ENCODE results near the gene WHRN.

Gene WHRN

GRCh38 chr9:114421147-114421546 is 84.1 kb downstream of the WHRN start:
- DNase-seq (ENCODE audit: low spot score in 2 of 2) (no peak), ATAC-seq (no peak)
- Mint-ChIP-seq H3K4me3 (no peak overlapping the region), H3K9me3 (no peaks in the 10 kb centered on the region), H3K27ac (peak overlapping the region; percentile 30), H3K36me3 (peaks cover 26% of the 10 kb centered on the region), H3K4me1 (peaks cover 28% of the 10 kb centered on the region)

- H3K36me3 Mint-ChIP-seq = peaks cover 19% of the 10 kb centered on the region
- ATAC-seq (no peak), DNase-seq (ENCODE audit: low spot score in 2 of 2) (no peak)
- no peak overlapping the region for H3K4me3 Mint-ChIP-seq
- peak overlapping the region; percentile 12 for H3K27ac Mint-ChIP-seq
- no peaks in the 10 kb centered on the region for H3K9me3 Mint-ChIP-seq
- peaks cover 35% of the 10 kb centered on the region for H3K4me1 Mint-ChIP-seq
These were observed 85.5 kb downstream of the WHRN start for GRCh38 chr9:114419796-114420195.

GRCh38 chr9:114418053-114418452 is 87.2 kb downstream of the WHRN start:
- H3K4me1 Mint-ChIP-seq = peaks cover 38% of the 10 kb centered on the region

DNA sequence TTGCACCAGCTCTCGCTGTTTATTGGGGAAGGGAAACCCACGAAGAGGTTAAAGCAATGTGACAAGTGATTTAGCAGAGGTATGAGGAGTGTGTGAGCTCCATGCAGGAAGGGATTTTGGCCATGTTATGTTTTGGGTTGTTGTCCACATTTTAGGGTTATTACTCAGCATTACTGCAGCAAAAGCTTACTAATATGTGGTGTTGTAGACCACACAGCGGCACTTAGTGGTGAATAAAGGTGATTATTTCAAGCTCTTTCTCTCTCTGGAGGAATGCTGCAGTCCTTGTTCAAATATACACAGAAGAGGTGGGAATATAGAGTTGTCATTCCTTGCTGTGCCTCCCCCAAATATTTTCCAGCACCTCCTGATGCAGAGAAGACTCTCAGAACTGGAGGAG is 87.8 kb downstream of the WHRN start:
- DNase-seq (ENCODE audit: low spot score in 2 of 2) = no peak
- peak overlapping the region; percentile 12 for H3K27ac Mint-ChIP-seq
- H3K36me3 Mint-ChIP-seq = peaks cover 14% of the 10 kb centered on the region
- ATAC-seq = peak; percentile 66
- H3K9me3 Mint-ChIP-seq = no peaks in the 10 kb centered on the region
- peaks cover 41% of the 10 kb centered on the region for H3K4me1 Mint-ChIP-seq
- no peak overlapping the region for H3K4me3 Mint-ChIP-seq

More at GRCh38 chr9:114418053-114418452, 87.2 kb downstream of the WHRN start:
- ATAC-seq = no peak
- DNase-seq (ENCODE audit: low spot score in 2 of 2) = no peak
- Mint-ChIP-seq H3K36me3 (peaks cover 14% of the 10 kb centered on the region), H3K4me3 (no peak overlapping the region), H3K27ac (peak overlapping the region; percentile 12), H3K9me3 (no peaks in the 10 kb centered on the region)

- H3K4me3 Mint-ChIP-seq = no peak overlapping the region
- H3K27ac Mint-ChIP-seq = peak overlapping the region; percentile 71
- peaks cover 10% of the 10 kb centered on the region for H3K36me3 Mint-ChIP-seq
- H3K9me3 Mint-ChIP-seq = no peaks in the 10 kb centered on the region
- no peak for DNase-seq (ENCODE audit: low spot score in 2 of 2)
- ATAC-seq = no peak
- peaks cover 41% of the 10 kb centered on the region for H3K4me1 Mint-ChIP-seq
These were observed 88.4 kb downstream of the WHRN start for GRCh38 chr9:114416906-114417305.

- Mint-ChIP-seq H3K4me3 (no peak overlapping the region), H3K36me3 (peaks cover 5% of the 10 kb centered on the region), H3K4me1 (peaks cover 41% of the 10 kb centered on the region), H3K27ac (peak overlapping the region; percentile 71), H3K9me3 (no peaks in the 10 kb centered on the region)
- DNase-seq (ENCODE audit: low spot score in 2 of 2) = no peak
- no peak for ATAC-seq
These were observed 89.0 kb downstream of the WHRN start for GRCh38 chr9:114416290-114416689.

- no peak for ATAC-seq
- peak overlapping the region; percentile 71 for H3K27ac Mint-ChIP-seq
- peaks cover 5% of the 10 kb centered on the region for H3K36me3 Mint-ChIP-seq
- no peak overlapping the region for H3K4me3 Mint-ChIP-seq
- H3K9me3 Mint-ChIP-seq = no peaks in the 10 kb centered on the region
- no peak for DNase-seq (ENCODE audit: low spot score in 2 of 2)
- H3K4me1 Mint-ChIP-seq = peaks cover 45% of the 10 kb centered on the region
These were observed 90.9 kb downstream of the WHRN start for GRCh38 chr9:114414346-114414745.

DNA sequence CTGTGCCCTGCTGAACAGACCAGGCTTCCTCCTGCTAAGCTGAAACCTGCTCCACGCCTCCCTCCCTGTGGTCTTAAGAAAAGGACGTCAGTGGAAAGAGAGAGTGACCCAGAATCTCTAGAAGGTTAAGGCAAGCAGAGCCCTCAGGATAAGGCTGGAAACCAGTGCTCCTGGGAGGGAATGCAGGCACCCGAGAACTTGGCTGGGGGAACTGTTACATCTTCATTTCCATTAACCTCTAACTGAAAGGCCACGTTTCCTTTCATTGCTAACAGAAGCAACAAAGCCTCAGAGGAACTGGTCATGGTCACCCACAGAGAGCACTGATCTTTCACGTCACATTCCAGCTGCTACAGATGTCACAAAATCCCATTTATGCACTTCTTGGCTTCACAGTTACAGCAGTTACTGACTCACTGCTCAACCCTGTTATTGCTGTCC is 91.4 kb downstream of the WHRN start:
- H3K36me3 Mint-ChIP-seq = peaks cover 5% of the 10 kb centered on the region
- peaks cover 44% of the 10 kb centered on the region for H3K4me1 Mint-ChIP-seq
- H3K27ac Mint-ChIP-seq = no peak overlapping the region
- DNase-seq (ENCODE audit: low spot score in 2 of 2) (no peak), ATAC-seq (no peak)
- H3K4me3 Mint-ChIP-seq = no peak overlapping the region
- H3K9me3 Mint-ChIP-seq = no peaks in the 10 kb centered on the region

DNA sequence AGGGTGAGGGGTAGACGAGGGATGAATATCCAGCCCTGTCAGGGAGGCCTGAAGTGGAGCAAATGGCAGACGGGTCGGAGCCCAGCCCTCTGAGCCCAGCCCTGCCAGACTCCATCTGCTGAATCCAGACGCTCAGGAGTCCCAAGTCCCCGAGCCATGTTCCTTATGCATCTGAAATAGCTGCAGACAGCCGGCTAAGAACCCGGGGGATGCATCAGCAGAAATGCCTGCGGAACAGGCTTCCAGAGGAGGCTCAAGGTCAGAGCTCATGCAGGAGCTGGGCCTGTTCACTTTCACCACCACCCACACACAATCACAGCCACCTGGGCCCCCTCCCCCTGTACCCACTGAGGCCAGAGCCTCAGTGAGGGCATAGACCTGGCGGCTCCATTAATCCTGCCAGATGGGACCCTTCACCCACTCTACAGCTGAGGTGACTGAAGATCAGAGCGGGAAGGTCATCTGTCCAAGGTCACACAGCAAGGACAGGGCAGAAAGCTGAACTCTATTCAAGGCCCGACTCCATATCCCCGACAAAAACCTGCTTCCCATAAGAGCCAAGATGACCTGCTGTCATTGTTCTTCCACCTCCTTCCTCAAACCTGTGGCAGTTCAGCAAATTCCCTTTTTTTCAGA is 93.1 kb downstream of the WHRN start:
- H3K4me1 Mint-ChIP-seq = peaks cover 28% of the 10 kb centered on the region
- no peaks in the 10 kb centered on the region for H3K9me3 Mint-ChIP-seq
- DNase-seq (ENCODE audit: low spot score in 2 of 2) (no peak), ATAC-seq (no peak)
- no peak overlapping the region for H3K27ac Mint-ChIP-seq
- peaks cover 3% of the 10 kb centered on the region for H3K36me3 Mint-ChIP-seq
- H3K4me3 Mint-ChIP-seq = no peak overlapping the region

DNA sequence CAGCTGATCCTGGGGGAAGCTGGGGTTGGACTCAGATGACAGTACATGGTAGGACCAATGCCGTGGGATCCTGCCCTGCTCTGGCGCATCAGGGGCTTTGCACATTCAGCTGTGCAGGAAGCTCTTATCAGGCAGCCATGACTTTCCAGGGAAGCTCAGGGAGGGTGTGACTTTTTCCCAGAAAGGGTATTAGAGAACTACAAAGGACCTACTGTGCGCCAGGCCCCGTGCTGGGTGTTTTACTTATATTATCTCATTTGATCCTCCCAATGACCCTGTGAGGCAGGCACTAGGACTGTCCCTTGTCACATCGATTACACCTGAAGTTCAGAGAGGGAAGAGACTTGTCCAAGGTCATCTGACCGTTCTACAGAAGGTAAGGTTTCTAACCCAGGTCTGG is 93.8 kb downstream of the WHRN start:
- Mint-ChIP-seq H3K9me3 (no peaks in the 10 kb centered on the region), H3K36me3 (peaks cover 8% of the 10 kb centered on the region), H3K4me1 (peaks cover 26% of the 10 kb centered on the region), H3K4me3 (no peak overlapping the region), H3K27ac (peak overlapping the region; percentile 26)
- DNase-seq (ENCODE audit: low spot score in 2 of 2) (no peak), ATAC-seq (no peak)

- H3K36me3 Mint-ChIP-seq = peaks cover 8% of the 10 kb centered on the region
- H3K9me3 Mint-ChIP-seq = no peaks in the 10 kb centered on the region
- no peak for ATAC-seq
- DNase-seq (ENCODE audit: low spot score in 2 of 2) = no peak
- peaks cover 26% of the 10 kb centered on the region for H3K4me1 Mint-ChIP-seq
- no peak overlapping the region for H3K4me3 Mint-ChIP-seq
- peak overlapping the region; percentile 26 for H3K27ac Mint-ChIP-seq
These were observed 94.4 kb downstream of the WHRN start for GRCh38 chr9:114410910-114411309.

DNA sequence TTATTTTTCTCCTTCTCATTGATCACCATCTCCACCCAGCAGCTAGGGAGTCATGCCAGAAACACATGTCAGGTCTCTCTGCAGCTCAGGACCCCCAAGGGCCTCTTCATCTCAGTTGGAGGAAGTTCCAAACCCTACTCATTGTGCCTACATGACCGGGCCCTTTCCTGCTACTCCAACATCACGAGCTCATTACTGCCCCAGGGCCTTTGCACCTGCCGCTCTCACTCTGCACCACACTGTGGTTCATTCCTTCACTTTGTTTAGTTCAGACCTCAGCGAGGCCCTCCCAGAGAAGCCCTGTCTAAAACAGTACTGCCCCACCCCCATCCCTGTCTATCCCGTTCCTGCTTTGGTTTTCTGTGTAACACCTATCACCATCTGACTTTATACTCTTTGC is 95.4 kb downstream of the WHRN start:
- Mint-ChIP-seq H3K27ac (no peak overlapping the region), H3K4me3 (no peak overlapping the region), H3K9me3 (no peaks in the 10 kb centered on the region), H3K36me3 (peaks cover 8% of the 10 kb centered on the region), H3K4me1 (peaks cover 26% of the 10 kb centered on the region)
- DNase-seq (ENCODE audit: low spot score in 2 of 2) = no peak
- ATAC-seq = no peak

- Mint-ChIP-seq H3K4me3 (no peak overlapping the region), H3K4me1 (peaks cover 26% of the 10 kb centered on the region), H3K36me3 (peaks cover 8% of the 10 kb centered on the region), H3K9me3 (no peaks in the 10 kb centered on the region), H3K27ac (no peak overlapping the region)
- ATAC-seq = no peak
- no peak for DNase-seq (ENCODE audit: low spot score in 2 of 2)
These were observed 96.0 kb downstream of the WHRN start for GRCh38 chr9:114409103-114409780.

GRCh38 chr9:114408645-114409044 is 96.6 kb downstream of the WHRN start:
- no peak for DNase-seq (ENCODE audit: low spot score in 2 of 2)
- no peak overlapping the region for H3K4me3 Mint-ChIP-seq
- no peaks in the 10 kb centered on the region for H3K9me3 Mint-ChIP-seq
- H3K27ac Mint-ChIP-seq = peak overlapping the region; percentile 85
- H3K4me1 Mint-ChIP-seq = peaks cover 26% of the 10 kb centered on the region
- no peak for ATAC-seq
- peaks cover 8% of the 10 kb centered on the region for H3K36me3 Mint-ChIP-seq

DNA sequence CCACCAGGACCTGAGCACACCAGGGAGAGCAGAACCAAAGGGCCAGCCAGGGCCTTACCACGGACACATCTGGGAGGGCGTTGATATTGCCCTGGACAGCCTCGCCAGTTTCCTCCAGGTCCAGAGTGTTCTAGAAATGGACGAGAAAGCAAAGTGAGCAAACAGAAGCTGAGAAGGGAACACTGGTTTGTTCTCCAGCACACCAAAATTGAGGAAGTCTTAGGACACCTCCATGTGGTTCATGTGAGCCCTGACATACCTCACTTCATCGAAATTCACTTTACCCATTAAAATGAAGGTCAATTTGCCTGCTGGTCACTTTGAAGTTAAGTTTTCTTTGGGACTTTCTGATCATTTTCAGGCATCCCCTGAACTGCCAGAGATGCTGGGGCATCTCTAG is 97.4 kb downstream of the WHRN start:
- Mint-ChIP-seq H3K4me3 (no peak overlapping the region), H3K27ac (peak overlapping the region; percentile 85), H3K36me3 (peaks cover 12% of the 10 kb centered on the region), H3K4me1 (peaks cover 21% of the 10 kb centered on the region), H3K9me3 (no peaks in the 10 kb centered on the region)
- DNase-seq (ENCODE audit: low spot score in 2 of 2) (no peak), ATAC-seq (no peak)

GRCh38 chr9:114406441-114406840 is 98.8 kb downstream of the WHRN start:
- ATAC-seq (no peak), DNase-seq (ENCODE audit: low spot score in 2 of 2) (no peak)
- H3K27ac Mint-ChIP-seq = peak overlapping the region; percentile 85
- H3K4me3 Mint-ChIP-seq = no peak overlapping the region
- no peaks in the 10 kb centered on the region for H3K9me3 Mint-ChIP-seq
- peaks cover 16% of the 10 kb centered on the region for H3K36me3 Mint-ChIP-seq
- H3K4me1 Mint-ChIP-seq = peaks cover 20% of the 10 kb centered on the region

Data from stimulated activated effector memory CD8-positive, alpha-beta T cell treated with anti-CD3 and anti-CD28 coated beads, Interleukin-12 subunit alpha, Interleukin-12 subunit beta, amount 100 ng/mL, for 72 hours (primary cell).